ENCODE measurements around the gene DHCR24.
A peak's percentile ranks its signal among the peaks of the same experiment; 100 is the strongest.

Gene DHCR24

DNA sequence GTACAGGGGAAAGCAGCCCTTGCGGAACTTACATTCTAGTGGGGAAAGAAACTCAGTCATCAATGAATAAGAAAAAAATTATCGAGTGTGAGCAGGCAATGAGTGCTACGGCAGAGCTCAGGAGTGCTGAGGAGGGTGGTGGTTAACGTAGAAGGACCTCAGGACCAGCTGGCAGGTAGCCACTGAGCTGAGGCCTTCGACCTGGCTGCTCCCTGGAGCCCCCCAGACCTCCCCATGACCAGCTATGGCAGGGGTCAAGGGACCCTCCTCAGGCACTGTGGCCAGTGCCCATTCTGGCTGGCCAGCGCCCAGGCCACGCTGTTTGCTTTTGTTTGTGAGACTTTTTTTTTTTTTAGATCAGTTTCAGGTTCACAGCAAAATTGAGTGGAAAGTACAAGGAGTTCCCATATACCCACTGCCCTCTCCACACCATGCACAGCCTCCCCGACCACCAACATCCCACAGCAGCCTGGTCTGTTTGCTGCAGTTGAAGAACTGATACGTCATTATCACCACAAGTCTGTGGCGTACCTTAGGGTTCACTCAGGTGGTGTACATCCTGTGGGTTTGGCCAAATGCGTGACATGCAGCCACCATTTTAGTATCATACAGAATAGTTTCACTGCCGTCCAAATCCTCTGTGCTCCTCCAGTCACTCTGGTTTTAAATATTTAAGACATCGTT lies 74.1 kb downstream of the DHCR24 start:
- Mint-ChIP-seq H3K27me3 (ENCODE audit: low read depth) (peaks cover 29% of the 10 kb centered on the region), H3K36me3 (ENCODE audit: low read depth) (no peaks in the 10 kb centered on the region), H3K9me3 (no peaks in the 10 kb centered on the region), H3K4me1 (peaks cover 4% of the 10 kb centered on the region), H3K4me3 (no peak overlapping the region), H3K27ac (peak overlapping the region in 1 of 3 experiments; percentile 36)
- TF ChIP-seq, protein P1, sequence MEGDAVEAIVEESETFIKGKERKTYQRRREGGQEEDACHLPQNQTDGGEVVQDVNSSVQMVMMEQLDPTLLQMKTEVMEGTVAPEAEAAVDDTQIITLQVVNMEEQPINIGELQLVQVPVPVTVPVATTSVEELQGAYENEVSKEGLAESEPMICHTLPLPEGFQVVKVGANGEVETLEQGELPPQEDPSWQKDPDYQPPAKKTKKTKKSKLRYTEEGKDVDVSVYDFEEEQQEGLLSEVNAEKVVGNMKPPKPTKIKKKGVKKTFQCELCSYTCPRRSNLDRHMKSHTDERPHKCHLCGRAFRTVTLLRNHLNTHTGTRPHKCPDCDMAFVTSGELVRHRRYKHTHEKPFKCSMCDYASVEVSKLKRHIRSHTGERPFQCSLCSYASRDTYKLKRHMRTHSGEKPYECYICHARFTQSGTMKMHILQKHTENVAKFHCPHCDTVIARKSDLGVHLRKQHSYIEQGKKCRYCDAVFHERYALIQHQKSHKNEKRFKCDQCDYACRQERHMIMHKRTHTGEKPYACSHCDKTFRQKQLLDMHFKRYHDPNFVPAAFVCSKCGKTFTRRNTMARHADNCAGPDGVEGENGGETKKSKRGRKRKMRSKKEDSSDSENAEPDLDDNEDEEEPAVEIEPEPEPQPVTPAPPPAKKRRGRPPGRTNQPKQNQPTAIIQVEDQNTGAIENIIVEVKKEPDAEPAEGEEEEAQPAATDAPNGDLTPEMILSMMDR (IDR thresholded peaks at IDR 0.05; ENCODE audit: unreplicated experiment in 3 of 3) = no peak

DNA sequence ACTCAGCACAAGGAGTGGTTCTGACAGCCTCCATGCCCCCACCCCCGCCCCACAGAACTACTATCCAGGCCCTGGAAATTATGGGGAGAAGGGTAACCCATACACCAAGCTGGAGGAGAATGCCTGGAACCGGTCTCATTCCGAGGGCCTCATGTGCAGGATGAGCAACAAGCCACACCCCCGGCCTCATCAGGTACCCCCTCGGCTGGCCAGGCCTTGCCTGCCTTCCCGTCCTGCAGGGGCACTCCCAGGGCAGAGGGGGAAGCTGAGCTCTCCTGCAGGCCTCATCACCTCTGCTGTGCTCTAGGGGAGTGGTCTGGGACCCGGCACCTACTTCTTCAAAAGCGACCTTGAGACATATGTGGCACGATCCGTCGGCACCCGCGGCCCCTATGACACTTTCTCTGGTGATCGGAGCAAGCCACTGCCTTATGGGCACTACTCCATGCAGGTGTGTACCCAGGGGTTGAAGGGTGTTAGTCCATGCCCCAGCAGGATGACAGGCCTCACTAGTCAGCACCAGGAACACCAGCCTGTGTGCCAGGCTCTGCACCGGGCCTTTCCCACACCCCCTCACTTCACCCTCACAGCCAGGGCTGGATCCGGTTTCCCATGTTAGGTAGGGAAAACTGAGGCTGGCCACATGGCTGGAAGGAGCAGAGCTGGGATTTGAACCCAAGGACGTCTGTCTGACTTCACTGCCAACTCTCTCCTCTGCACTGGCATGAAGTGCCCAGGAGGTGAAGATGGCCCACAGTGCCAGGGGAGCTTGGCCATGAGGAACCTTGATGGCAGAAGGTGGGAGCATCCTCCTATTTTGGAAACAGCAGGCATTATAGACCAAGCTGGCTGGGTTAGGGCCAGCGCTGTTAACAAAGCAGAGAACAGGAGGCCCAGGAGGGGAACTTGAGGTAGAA lies 75.0 kb downstream of the DHCR24 start:
- H3K9me3 Mint-ChIP-seq = no peaks in the 10 kb centered on the region
- peaks cover 8% of the 10 kb centered on the region for H3K4me1 Mint-ChIP-seq
- H3K36me3 Mint-ChIP-seq (ENCODE audit: low read depth) = no peaks in the 10 kb centered on the region
- no peak overlapping the region for H3K4me3 Mint-ChIP-seq
- TF ChIP-seq, protein P1 (IDR thresholded peaks at IDR 0.05; ENCODE audit: unreplicated experiment in 3 of 3) = no peak
- peaks cover 29% of the 10 kb centered on the region for H3K27me3 Mint-ChIP-seq (ENCODE audit: low read depth)
- no peak overlapping the region for H3K27ac Mint-ChIP-seq

DNA sequence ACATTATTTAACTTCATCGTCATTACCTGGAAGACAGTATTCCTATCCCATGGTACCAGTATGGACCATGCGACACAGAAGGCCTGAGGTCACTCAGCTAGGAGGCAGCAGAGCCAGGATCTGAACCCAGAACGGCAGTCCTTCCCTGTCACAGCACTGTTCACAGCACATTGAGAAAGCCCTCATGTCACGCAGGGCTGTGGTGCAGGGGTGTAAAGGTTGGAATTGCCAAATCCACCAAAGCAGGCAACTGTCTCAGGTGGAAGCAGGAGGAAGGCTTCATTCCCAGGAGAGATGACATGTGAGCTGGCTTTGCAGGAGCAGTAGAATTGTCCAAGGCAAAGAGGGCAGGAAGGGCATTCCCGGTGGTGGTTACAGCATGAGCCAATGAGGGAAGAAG lies 75.9 kb downstream of the DHCR24 start:
- Mint-ChIP-seq H3K36me3 (ENCODE audit: low read depth) (no peaks in the 10 kb centered on the region), H3K27me3 (ENCODE audit: low read depth) (peaks cover 29% of the 10 kb centered on the region), H3K9me3 (no peaks in the 10 kb centered on the region), H3K4me1 (peaks cover 8% of the 10 kb centered on the region), H3K27ac (no peak overlapping the region), H3K4me3 (no peak overlapping the region)
- TF ChIP-seq, protein P1 (IDR thresholded peaks at IDR 0.05; ENCODE audit: unreplicated experiment in 3 of 3) = no peak

DNA sequence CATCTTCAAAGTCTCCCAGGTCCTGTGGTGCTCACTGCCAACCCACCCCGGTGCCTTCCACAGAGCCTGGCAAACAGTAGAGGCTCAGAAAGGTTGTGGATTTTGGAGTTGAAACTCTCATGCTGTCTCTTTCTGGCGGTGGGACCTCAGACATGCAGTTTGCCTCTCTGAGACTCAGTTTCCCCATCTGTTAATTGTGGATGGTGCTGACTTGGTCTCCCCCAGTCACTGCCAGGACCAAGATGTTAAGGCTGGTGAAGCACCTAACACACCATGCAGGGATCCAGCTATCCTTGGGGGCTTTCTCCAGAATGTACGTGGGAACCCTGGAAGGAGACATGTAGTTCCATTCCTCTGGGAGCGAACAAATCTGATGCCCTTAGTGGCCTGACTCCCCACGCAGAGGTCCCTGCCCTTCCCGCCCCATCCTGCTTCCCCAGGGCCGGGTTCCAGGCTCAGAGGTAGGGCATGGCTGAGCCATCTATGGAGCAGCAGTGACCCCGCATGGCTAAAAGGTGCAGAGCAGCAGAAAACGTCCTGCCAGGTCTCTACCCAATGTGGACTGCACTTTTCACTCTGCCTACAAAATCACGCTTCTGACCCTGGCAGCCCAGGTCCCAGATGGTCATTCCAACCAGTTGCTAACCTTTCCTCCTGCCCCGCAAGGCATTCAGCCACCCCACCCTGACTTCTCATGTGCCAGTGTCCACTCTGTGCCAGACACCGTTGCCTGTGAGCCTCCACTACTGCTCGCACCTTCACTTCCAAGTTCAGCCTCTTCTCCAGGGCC lies 76.6 kb downstream of the DHCR24 start:
- H3K4me1 Mint-ChIP-seq = peaks cover 8% of the 10 kb centered on the region
- H3K27ac Mint-ChIP-seq = peak overlapping the region in 1 of 3 experiments; percentile 51
- H3K36me3 Mint-ChIP-seq (ENCODE audit: low read depth) = no peaks in the 10 kb centered on the region
- H3K9me3 Mint-ChIP-seq = no peaks in the 10 kb centered on the region
- TF ChIP-seq, protein P1 (IDR thresholded peaks at IDR 0.05; ENCODE audit: unreplicated experiment in 3 of 3) = peak; percentile 86 to 94 (median 90)
- no peak overlapping the region for H3K4me3 Mint-ChIP-seq
- peaks cover 29% of the 10 kb centered on the region for H3K27me3 Mint-ChIP-seq (ENCODE audit: low read depth)

DNA sequence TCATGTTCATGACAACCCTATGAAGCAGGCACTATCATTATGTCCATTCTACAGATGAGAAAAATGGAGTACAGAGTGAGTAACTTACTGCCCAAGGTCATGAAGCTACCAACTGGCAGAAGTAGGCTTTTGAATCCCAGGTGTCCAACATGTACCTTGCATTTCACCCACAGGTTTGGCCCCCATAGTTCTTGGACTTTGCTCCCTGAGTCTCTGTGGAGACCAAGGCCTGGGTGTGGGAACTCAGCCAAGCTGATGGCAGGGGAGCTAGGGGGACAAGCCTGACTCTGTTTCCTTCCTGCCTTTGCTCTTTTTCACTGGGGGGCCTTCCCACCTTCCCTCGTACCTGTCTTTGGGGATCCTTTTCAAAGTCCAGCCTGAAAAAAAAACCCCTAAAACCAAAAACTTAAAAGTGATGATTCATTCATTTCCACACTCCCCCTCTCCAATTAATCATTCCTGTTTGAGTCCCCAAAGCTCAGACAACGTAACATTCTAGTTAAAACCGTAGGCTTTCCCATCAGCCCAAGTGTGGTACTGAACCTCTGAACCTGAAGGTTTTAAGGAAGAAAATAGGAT lies 77.4 kb downstream of the DHCR24 start:
- no peaks in the 10 kb centered on the region for H3K36me3 Mint-ChIP-seq (ENCODE audit: low read depth)
- no peak overlapping the region for H3K27ac Mint-ChIP-seq
- H3K27me3 Mint-ChIP-seq (ENCODE audit: low read depth) = peaks cover 34% of the 10 kb centered on the region
- no peaks in the 10 kb centered on the region for H3K9me3 Mint-ChIP-seq
- TF ChIP-seq, protein P1 (IDR thresholded peaks at IDR 0.05; ENCODE audit: unreplicated experiment in 3 of 3) = no peak
- H3K4me3 Mint-ChIP-seq = no peak overlapping the region
- peaks cover 8% of the 10 kb centered on the region for H3K4me1 Mint-ChIP-seq
